NAMALWA (cell line): ENCODE measurements around the gene ITPKA.
A peak's percentile ranks its signal among the peaks of the same experiment; 100 is the strongest.

Experiments used
- DNase-seq: peaks from one replicate; pipeline ENCODE4 v3.0.0-alpha.2; 2015; ENCODE audit warnings: low spot score

The ITPKA gene

GRCh38 chr15:41511331-41511898 lies 17.7 kb downstream of the ITPKA start:
- DNase-seq, result no peak

GRCh38 chr15:41511899-41512369 lies 18.3 kb downstream of the ITPKA start:
- DNase-seq, result no peak

GRCh38 chr15:41512512-41512939 lies 18.9 kb downstream of the ITPKA start:
- DNase-seq, result no peak

GRCh38 chr15:41512940-41513505 lies 19.3 kb downstream of the ITPKA start:
- peak; percentile 66 for DNase-seq

GRCh38 chr15:41513506-41514227 lies 20.0 kb downstream of the ITPKA start, which contains the start of gene LTK:
TSS of gene LTK (minus strand) at chr15:41513827. CDS start at chr15:41513709, 118 bp downstream.
- peak; percentile 67 for DNase-seq

- no peak for DNase-seq
Observed at GRCh38 chr15:41517895-41518449, 24.3 kb downstream of the ITPKA start.

- DNase-seq, result no peak
Observed at GRCh38 chr15:41520636-41521035, 27.0 kb downstream of the ITPKA start.

- no peak for DNase-seq
Observed at GRCh38 chr15:41521614-41522013, 27.9 kb downstream of the ITPKA start.

GRCh38 chr15:41523097-41523496 lies 29.4 kb downstream of the ITPKA start:
- no peak for DNase-seq

GRCh38 chr15:41530363-41530956 lies 36.8 kb downstream of the ITPKA start:
- no peak for DNase-seq

GRCh38 chr15:41535544-41535943 lies 41.9 kb downstream of the ITPKA start:
- no peak for DNase-seq

GRCh38 chr15:41536866-41537265 lies 43.2 kb downstream of the ITPKA start:
- no peak for DNase-seq

- no peak for DNase-seq
Observed at GRCh38 chr15:41543521-41543870, 49.8 kb downstream of the ITPKA start.

- no peak for DNase-seq
Observed at GRCh38 chr15:41544650-41545015, 51.0 kb downstream of the ITPKA start.

- no peak for DNase-seq
Observed at GRCh38 chr15:41545218-41545617, 51.5 kb downstream of the ITPKA start.

- no peak for DNase-seq
Observed at GRCh38 chr15:41546851-41547786, 53.4 kb downstream of the ITPKA start.

GRCh38 chr15:41550066-41550775 lies 56.5 kb downstream of the ITPKA start:
- no peak for DNase-seq
